HG03045 (cell line): ENCODE results near the gene GYPA.
A peak's percentile ranks its signal among the peaks of the same experiment; 100 is the strongest.
"Not testable (repeated sequence)": the region's sequence is repeated elsewhere in the genome, so short reads cannot be mapped to it uniquely, and the experiment has no call there.

Experiments used
- ATAC-seq: cut with Tn5 transposase; IDR thresholded peaks from one replicate; pipeline ENCODE4 v1.9.1; 2021; ENCODE audit warnings: mild to moderate bottlenecking, moderate library complexity; ENCODE audit not compliant: unreplicated experiment

GYPA gene

DNA sequence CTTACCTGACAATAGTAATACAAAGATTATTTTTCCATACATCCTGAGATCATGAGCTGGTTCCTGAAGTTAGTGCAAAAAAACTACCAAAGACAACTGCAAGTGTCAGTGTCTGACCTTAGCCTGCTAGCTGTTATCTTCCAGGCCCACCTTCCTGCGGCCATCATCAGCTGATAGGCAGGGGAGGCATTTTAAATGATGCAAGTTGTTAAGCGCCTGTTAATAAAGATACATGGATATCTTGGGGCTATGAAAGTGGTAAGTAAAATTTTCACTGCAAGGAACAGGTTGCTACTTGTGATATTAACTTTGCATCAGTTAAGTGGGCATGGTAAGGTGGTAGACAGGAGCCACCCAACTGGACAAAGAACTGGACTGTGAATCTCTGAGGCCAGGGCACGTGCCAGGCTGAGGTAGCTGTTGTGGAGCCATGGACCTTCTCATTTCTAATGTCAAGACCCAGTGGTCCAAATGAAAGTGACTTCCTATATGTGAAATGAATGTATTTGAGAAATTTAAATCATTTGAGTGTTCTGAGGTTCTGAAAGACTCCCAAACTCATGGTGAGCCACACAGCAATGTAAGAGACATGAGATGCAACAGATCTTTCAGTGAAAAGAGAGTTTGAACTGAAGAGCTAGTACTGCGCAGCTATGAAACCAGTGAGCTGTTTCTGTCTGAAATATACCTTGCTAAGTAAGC is at the start of gene GYPA:
Gene GYPA (minus strand): TSS at position 125 of the 702 bp plus-strand sequence. CDS start 83 bp downstream, at position 42.
- not testable (repeated sequence) for ATAC-seq

DNA sequence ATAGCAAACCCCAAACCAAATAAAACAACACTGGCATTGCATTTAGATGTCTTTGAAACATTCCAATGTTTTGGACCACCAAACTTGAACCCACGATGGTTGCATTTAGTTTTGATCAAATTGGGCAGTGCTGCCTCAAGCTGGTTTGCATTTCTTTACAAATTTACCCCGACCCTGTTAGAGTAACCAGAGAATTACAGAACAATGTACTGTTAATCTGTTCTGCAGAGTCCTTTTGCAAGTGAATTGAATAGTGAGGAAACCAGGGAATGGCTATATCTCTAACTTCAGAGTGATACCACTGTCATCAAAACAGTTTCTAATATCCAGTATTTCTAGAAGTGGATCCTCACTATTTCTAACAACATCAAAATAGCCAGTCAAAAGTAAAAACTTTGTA is 49.5 kb upstream of the GYPA start:
- no peak for ATAC-seq

DNA sequence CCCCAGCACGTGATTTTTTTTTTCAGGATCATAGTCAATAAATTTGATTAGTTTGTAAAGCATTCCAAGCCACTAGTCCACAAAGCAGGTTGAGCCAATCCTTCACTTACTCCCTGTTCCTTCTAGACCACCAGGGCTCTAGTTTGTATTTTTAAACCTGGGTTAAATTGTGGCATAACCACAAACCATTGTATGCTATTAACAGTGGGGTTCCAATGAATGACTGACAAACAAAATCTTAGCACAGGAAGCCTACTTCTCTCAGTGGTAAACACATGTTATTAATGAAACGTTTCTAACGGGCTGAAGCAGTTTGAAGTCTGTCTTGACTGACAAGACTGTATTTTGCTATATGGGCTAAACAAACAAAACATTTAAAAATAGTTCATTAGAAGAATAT is 48.6 kb upstream of the GYPA start:
- ATAC-seq: no peak

DNA sequence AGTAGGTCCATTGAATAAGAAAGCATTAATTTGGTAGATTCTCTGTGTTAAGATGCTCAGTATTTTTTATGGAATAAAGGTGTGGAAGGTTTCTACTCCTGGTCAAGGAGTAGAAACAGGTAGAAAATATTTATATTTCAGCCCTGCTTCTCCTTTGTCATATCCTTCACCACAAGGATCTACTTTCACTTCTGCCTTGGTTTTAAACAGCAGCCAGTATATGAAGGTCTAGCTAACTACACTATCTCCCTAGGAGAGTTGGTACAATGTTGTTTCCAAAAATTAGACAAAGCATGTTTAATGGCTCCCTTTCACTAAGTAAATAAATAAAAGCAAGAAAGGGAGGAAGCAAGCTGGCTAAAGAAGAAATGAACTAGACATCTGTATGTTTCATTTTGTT is 44.6 kb upstream of the GYPA start:
- ATAC-seq: no peak

DNA sequence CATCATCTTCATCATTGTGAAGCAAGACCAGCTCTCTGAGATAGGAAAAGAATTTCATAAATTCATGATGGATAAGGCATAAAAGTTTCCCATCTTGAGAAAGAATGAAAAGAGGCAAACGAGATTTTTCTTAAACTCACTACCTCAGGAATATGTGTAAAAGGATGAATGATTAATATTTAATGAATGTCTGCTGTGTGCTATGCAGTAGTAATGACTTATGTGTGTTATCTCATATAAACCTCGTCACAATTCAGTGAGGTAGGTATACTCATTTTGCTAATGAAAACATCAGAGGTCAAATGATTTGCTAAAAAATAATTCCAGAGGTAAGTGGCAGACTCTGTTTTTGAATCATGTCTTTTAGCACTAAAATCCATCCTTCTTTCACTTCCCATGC is 42.6 kb upstream of the GYPA start:
- ATAC-seq: no peak

DNA sequence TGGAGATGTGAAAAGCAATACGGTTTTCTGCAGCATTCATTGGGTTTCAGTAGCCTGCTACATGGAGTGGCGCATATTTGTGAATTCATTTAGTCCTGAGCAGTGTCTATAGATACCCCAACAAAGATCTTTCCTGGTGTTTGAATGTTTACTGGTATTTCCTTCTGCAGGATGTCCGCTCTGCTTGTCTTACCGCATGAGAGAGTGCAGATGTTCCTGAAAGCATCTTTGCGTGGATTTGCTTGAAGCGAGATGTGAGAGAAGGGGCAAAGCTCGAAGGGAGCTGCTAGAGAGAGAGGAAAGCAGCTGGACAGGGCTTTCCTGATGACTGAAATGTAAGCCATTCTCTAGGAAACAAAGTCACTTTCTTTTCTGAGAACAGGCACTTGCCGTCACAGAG is 40.9 kb upstream of the GYPA start:
- ATAC-seq: no peak

DNA sequence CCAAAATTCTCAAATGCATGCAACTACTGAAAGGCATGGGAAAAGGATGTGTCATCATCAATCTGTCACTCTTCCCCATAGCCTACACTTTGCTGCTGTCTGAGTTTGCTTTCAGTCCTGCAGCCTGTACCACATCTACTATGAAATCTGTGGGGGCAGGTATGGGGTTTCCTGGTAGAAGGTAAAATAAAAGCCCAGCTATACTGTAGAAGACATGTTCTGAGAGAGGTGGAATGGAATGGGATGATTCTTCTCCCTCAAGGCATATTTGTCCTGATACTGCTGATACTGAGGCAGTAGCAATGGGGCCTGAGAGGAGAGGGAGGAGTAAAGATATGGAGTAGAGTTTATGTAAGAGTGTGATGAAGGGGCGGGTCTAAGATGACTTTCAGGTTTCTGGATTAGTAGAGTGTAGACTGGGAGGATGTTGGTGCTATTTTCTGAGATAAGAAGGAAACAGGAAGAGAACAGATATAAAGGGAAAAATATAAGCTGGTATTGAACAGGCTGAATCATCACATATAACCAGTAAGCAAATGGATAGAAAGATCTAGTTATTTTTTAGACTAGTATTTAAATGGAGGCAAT is 38.7 kb upstream of the GYPA start:
- ATAC-seq: no peak

DNA sequence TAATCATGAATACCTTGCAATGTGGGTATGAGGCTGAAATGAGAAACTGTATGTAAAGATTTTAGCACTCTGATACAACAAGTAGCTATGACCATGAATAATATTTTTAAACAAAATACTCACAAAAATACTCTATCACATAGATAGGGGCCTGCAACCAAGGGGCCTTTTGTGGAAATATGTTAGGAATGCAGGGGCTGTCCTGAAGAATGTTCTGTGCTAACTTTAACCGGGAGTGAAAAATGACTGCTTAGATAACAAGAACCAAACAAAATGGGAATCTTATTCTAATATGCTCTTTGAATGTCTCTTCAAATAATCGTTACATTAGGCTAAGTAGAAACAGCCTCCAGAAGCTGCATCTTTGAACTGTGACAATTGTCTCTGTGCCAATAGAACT is 37.9 kb upstream of the GYPA start:
- no peak for ATAC-seq

DNA sequence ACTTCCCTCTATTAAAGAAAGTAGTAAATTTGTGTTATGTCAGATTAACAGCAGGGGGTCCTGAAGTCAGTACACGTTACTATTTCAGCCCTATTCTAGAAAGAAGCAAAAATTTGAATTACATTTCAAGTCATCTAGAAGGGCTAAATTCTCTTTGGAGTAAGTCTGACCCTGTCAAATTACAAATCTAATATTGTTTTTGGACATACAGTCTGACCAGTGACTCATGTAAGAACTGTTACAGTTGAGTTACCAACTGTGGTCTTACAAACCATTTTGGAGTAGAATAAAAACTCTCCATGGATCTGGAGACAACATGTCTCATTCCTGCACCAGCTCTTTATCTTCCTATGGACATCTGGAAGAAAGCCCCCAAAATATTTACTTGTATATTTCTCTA is 36.0 kb upstream of the GYPA start:
- ATAC-seq: no peak

DNA sequence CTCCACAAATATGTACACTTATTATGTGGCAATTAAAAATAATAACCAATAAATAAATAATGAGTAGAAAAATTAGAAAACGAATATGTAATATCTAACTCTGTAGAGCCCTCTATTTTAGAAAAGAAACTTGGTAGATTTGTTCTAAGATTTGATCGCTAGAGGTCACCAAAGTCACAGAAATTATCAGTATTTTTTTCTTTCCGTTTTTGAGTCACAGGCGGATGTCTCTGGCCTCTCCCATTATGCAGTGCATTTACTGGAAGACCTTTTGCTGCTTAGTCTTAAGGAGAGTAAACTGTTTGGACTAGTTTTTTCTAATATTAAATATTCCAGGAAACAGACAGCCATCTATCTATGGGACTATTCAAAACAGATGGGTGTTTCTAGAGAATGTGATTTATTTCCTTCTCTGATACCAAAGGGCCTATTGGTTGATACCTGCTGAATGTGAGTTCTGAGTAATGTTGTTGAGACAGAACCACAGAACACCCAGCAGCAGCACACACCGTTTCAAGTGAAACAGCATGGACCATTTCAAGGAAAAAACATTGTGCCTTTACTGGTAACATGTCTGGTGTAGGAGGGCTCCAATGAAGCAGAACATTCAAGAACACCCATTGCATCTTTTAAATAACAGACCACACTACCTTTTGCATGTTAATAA is 34.0 kb upstream of the GYPA start:
- peak; percentile 77 for ATAC-seq

DNA sequence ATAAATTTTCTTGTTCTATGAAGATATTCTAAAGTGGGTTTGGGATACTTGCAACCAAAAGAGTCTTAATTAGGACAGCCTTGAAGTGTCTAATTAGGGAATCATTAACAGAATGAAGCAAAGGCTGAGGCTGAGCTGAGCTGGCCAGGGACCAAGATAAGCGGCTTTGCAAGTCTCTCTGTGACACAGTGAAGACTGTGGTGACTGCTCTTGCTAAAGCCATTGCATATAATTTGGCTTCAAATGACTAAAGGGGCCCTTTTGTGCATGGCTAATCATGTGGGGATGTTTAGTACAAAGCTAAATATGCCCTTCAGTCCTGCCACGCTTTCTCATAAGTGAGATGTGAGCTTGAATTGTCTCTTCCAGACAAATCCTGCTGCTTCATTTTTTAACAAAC is 31.2 kb upstream of the GYPA start:
- no peak for ATAC-seq

DNA sequence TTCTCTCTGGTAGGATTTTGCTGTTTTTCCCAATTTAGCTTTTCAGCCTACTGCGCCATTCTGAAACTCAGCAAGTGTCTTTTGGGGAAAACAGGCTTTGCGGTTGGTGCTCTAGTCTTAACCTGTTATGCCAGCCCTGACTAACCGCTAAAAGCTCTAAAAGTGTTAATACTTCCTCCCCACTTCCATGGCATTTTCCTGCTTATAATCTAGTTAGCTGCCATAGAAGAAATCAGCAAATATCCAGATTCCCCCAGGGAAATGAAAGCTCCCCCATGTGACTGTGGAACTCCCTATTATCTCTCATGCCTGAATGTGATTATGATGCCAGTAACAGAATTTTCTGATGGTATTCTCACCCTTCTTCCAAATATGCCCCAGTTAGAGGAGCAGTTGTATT is 28.7 kb upstream of the GYPA start:
- no peak for ATAC-seq

DNA sequence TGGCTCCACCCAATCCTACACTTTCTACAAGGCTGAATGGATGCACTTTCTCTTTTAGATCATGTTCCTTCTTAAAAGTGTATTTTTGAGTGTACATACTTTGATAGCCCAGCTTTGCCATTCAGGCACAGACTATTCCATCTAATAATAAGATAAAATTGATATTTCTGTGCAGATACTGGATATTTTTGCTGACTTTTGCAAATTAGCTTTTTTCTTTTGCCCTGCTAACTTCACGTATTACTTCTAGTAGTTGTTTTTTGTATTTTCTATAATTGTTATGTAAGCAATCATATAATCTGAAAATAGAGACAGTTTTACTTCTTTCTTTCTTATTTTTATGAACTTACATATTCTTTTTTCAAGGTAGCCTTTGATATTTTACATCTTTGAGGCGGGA is 13.5 kb upstream of the GYPA start:
- ATAC-seq: no peak

DNA sequence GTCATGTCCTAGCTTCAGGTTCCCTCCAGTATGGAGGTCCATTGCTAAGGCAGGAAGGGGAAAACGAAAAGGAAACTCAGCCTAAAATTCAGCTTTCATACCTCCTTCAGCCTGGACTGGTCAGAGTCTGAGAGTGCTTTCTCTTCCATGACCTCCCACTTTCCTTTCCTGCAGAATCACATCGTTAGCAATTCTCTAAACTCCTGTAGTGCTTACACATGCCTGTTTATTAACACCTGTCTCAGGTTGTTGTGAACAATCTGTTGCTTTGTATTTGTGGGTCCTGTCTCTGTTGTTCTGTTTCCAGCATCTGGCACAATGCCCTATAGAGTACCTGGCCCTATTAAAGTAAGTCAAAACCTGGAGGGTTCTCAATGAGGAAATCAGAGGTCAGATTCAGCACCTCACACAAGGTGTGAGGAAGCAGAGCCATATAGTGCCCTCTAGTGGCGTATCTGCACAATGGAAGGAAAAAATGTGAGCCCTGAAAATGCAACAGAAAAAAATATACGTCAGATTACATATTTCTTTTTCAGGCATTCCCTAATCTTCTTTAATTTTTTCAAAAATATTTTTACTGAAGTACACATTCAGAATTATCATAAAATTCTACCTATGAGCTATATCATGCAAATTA is 2.3 kb upstream of the GYPA start:
- ATAC-seq: peak; percentile 66

DNA sequence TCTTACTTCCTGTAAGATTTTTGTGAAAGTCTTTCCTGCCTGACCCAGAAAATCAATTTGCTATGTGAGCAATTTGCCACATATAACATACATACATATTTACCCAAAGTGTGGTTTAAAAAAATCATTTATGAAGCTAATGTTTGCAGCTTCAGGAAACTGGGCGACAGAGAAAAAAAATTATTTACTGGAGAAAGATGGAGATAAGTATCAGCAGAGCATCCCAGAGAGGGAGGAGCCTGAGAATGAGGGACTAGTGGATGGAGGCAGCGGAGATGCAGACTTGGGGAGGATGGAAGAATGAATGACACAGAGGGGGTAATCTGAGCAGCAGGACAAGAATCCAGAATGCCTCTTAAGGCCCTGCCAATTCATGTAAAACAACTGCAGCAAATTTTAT is 975 bp upstream of the GYPA start:
- ATAC-seq: no peak

DNA sequence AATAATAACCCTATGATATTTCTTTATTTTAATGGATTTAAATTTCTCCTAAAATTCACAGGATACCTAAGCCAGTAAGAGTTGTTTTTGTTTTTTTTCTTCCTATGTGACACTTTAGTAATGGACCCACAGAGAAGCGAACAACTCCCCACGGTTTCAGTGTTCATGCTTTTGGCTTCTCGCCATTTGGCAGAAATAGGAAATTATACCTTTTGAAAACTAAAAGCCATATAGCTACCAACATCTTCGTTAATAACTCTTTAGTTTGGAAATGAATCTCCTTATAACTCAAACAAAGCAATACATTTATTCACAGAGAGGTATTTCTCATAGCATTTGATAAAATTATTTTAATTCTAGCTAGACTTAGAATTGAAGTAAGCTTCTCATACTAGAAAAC is 527 bp downstream of the GYPA start:
- not testable (repeated sequence) for ATAC-seq

DNA sequence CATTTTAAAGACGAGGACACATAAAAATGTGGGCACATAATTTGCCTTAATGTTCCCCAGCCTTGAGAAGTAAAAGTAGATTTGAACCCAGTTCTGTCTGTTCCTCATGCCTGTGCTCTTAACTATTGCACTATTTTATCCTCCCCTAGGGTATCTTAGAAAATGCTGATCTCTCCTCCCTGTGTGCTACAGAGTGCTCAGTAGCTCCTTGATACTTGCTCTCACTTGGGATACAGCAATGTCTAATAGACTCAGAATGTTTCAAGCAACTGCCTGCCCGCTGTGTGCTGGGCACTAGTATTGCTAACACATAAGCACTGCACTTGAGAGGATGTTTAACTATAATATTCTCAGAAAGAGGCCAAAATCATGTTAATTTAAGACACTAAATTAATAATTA is 971 bp downstream of the GYPA start:
- not testable (repeated sequence) for ATAC-seq

DNA sequence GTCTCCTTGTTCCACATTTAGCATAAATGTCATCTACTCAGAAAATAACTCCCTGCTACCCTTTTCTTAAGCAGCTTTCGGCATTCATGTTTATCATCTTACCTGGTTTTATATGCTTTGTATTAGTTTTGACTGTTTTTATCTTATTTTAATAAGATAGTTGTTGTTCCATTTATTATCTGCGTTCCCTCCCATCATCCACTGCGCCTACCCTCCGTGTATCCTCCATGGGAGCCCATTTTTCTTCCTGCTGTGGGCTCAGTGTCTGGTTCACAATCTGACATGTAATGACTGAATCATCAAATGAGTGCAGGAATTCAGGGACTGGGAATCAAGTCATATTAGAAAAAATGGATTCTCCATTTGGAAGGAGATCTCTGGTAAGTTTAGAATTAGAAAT is 2.3 kb downstream of the GYPA start:
- not testable (repeated sequence) for ATAC-seq

DNA sequence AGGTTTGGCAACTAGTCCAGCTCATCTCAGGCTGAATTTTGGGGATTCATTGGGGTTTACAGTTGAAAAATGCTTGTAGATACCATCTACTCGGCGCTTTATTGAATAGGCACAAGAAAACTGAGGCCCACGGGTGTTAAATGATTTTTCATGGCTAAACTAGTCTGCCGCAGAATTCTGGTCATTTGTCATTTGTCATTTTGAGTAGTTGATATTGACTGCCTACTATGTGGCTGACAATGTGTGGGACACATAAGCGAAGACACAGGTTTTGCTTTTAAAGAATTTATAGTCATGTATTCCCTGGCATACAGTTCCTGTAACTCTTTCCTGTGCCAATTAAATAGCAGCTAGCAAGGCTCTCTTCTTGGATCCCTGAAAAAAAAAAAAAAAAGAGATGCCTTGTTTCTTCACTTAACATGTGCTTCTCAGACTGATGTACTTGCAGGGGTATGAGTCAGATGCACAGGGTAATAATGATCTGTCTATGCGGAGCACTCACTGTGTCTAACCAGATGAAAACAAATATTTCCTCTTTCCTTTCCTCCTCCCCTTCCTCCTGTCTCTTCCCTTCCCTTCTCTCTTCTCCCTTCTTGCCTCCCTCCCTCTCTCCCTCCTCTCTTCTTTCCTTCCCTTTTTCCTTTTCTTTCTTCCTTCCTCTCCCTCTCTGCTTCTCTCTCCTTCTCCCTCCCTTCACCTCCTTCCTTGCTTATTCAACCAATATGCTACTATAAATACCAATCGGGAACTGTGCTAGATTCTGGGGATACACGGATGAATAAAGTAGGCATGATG is 3.2 kb downstream of the GYPA start:
- not testable (repeated sequence) for ATAC-seq

DNA sequence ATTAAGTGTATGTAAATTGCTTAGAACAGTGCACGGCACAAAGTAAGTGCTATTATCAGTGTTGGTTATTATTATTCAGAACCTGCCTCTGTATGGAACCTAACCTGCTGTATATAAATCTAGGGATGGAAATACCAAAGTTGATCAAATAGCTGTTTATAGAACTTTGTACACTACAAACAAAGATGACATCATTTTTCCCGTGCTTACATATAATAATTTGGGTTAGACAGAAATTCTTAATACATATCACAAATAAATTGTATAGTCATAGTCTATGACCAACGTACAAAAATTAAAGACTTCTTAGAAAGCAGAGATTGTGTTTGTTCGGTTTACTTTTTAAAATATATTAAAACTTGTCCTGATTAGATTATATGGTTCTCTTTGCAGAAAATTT is 4.3 kb downstream of the GYPA start:
- not testable (repeated sequence) for ATAC-seq

DNA sequence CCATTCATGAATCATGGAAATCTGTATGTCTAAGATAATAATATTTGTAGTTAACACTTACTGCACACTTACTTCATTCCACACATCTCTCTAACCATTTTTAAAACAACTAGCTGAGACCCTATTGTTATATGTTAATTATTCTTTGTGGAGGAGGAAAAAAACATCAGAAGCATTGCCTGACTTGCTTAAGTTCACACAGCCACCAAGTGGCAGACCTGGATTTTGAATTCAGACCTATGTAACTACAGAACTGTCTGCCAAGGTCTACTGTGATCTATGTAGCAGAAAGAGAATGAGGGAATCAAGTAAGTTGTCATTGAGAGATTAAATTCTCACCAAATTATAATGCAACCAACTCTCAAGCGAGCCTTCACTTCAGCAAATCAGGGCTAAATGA is 10.4 kb downstream of the GYPA start:
- ATAC-seq: not testable (repeated sequence)
